GM19238 (cell line): ENCODE results near the gene CAT.

ENCODE experiments used
- DNase-seq: peaks from one replicate; pipeline ENCODE4 v3.0.0; 2011; ENCODE audit warnings: low spot score; ENCODE audit not compliant: insufficient read length

CAT gene

DNA sequence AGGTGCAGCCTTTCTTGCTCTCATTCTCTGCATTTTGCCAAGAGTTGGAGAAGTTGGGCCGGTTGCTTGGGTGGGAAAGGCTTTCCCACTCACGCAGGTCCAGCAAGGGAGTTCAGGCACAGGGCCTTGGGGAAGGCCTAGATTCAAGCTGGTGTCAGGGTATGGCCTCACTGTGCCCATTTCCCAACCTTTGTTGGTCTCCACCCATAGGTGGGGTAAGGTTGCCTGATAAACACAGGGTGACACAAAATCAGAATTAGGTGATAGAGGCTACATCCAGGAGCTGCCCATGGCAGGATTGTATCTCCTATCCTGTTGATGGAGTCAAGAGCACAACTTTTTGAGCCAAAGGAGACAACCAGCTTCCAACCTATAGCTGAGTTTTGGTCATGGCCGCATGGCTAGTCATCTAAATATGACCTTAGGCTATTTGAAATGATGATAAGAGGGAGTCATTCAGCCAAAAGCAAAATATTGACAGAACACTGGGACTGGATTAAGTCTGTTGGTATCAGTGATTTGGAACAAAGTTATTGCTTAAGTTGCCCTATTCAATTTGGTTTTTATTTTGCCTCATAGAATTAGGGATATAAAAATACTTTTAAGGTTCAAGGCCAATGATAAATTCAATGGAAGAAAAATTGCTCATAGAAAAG, 20.9 kb downstream of the CAT start:
- DNase-seq = no peak

DNA sequence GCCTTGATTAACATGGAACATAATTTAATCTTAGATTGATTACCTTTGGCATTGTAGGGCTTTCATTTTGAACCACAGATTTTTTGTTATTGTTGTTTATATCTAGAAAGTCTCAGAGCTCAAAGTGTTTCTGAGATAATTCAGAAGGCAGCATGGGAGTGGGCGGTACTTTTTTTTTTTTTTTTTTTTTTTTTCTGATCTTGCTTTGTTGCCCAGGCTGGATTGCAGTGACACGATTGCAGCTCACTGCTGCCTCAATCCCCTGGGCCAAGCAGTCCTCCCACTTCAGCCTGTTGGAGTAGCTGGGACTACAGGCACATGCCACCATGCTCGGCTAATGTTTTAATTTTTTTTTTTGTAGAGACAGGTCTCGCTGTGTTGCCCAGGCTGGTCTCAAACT, 21.5 kb downstream of the CAT start:
- no peak for DNase-seq

DNA sequence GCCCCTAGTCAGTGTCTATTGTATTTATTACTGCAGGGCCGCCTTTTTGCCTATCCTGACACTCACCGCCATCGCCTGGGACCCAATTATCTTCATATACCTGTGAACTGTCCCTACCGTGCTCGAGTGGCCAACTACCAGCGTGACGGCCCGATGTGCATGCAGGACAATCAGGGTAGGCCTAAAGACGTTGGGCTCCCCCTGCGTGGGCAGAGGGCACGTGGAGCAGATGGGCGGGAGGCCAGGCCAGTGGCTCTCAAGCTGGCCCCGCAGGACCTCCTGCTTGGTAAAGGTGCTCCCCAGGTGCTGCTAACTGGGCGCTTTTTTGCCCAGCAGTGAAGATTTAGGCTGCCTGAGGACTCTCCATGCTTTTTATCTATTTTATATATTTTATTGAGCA, 22.5 kb downstream of the CAT start:
- DNase-seq = no peak

DNA sequence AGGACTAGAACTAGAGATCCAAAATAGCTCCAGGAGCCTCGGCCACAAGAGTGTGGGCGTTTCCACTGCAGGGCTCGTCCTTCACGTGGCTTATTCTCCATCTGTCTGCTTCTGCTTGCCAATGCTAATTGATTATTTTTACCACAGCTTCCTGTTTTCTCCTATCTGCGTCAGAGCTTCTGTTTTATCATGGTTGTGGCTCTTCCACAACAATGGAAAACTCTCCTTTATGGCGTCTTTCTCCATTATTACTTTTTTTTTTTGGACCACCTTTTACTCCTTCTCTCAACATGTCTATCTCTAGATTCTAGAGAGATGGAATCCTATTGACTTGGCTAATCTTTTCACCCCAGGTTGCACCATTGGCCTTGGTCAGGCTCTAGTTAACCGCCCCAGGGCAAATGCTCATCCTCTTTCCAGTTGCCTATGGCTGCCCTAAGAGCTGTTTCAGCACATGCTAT, 25.9 kb downstream of the CAT start:
- no peak for DNase-seq

DNA sequence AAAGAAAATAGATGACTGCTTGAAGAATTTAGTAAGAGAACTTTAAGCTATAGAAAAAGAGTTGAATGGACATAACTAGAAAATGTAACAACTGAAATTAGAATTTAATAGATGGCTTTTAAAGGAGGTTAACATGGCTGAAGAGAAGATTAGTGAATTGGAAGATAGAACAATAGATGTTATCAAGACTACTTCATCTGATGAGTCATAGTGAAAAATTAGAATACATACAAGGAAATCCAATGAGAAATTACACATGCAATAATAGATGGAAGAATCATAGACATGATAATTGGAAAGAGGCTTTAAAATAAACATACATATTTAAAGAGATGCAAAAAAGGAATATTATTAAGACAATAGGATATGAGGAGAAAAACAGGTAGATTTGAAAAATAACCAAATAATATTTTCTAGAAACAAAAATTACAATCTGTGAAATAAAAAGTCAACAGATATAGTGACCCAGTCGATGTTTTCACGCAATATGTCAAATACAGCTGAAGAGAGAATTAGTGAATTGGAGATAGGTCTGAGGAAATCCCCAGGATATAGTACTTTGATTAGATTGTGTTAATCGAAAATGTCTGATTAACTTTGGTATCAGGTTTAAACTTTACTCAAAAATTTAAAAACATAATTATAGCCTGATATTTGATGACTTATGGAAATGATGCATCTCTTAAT, 28.2 kb downstream of the CAT start:
- no peak for DNase-seq

DNA sequence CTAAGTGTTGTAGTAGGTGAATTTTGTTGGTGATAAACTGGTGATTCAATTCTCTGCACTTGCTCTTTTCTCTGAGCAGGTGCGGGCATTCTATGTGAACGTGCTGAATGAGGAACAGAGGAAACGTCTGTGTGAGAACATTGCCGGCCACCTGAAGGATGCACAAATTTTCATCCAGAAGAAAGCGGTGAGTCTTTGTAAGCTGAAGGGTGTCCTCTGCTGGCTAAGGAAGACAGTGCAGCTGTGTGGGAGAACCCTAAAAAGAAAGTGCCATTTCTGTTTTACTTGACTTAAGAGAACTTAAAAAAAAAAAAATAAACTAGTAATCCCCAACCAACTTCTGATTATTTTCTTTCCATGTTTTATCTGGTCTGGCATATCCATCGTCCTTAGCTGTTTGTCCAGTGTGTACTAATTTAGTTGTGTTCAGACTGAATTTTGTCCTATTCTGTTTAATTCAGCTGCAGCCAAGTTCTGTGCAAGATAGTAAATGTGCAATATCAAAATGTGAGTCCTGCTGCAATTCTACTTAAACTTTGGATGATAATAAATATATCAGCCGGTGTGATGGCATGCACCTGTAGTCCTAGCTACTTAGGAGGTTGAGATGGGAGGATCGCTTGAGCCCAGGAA, 29.6 kb downstream of the CAT start:
- no peak for DNase-seq

DNA sequence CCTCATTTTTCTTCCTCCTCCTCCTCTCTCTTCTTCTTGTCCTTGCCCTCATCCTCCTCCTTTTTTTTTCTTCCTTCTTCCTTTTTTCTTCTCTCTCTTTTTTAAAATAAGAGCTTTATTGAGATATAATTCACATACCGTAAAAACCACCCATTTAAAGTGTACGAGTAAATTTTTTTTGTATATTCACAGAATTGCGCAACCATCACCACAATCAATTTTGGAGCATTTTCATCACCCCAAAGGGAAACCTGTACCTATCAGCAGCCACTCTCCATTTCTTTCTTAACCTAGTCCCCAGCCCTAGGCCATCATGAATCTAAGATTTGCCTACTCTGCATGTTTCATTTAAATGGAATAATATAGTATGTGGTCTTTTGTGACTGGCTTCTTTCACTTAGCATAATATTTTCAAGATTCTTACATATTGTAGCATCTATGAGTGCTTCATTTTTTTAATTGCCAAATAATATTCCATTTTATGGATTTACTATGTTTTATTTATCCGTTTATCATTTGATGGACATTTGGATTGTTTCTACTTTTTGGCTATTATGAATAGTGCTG, 35.0 kb downstream of the CAT start:
- no peak for DNase-seq

DNA sequence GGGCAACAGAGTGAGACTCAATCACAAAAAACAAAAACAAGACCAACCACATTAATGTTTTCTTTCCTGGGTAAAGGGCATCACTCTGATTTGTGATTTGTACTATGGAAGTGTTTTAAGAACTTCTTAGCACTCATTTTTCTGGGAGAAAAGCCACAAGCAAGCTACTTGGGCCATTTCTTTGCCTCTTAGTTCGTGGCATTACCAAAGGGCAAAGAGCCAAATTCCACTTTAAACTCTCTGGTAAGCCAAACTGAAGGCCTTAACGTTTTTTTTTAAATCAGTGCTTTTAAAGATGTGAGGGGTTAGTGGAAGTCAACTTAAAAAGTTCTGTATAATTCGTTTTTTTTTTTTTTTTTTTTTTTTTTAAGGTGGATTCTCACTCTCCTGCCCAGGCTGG, 36.9 kb downstream of the CAT start:
- DNase-seq = no peak

DNA sequence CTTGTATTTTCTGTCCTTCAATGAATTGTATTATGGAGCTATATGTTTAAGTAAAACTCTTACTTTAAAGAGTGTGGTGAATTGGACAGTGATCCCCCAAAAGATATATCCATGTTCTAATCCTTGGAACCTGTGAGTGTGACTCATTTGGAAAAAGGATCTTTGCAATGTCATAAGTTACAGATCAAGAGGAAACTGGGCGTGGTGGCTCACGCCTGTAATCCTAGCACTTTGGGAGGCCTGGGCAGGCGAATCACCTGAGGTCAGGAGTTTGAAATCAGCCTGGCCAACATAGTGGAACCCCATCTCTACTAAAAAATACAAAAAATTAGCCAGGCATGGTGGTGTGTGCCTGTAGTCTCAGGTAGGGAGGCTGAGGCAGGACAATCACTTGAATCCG, 38.1 kb downstream of the CAT start:
- no peak for DNase-seq

DNA sequence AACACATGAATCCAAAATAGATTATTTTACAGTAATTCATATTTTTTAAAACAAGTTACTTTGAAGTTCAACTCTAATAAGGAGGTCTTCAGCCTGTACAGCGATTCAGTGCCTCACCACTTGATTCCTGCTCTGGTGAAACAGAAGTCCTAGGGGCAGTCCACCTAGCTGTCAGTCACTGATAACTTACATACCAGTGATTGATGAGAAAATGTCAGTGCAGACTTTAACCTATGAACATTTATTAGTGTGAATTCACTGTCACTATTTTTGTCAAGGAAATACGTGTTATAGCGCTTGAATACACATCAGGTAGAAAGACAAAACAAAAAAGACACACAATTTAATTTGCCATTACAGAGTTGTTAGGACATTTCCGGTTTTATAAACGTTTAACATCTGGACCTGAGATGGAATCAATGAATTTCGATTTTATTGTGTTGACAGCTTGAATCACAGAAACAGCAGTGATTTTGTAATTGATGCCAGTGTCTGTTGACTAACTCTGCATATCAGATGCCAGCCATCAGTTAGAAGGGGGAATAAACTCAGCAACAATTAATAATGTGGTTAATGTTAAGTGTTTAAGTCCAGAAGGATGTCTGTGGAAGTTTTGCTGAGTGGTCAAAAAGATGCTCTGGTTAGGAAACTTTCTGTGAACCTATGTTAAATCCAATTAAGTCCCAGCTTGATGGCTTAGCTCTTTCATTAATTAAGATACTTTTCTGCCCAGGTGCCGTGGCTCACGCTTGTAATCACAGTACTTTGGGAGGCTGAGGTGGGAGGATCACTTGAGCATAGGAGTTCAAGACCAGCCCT, 40.3 kb downstream of the CAT start:
- no peak for DNase-seq

DNA sequence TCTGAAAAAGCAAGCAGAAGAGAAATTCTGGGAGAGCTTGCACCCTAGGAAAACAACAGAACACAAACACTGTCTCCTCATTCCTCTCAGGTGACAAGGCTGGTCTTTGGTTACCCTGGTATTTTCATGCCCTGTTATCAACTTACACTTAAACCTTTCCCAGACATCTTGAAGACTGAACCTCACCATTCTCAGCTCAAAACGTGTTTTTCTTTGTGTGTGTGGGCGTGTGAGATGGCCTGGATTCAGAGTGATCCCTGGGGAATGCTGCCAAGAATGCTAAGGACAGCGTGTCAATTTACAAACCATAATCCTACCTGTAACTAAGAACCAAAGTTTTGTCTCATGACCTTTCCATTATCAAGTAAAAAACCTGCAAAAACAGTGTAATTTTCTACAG, 41.6 kb downstream of the CAT start:
- no peak for DNase-seq

DNA sequence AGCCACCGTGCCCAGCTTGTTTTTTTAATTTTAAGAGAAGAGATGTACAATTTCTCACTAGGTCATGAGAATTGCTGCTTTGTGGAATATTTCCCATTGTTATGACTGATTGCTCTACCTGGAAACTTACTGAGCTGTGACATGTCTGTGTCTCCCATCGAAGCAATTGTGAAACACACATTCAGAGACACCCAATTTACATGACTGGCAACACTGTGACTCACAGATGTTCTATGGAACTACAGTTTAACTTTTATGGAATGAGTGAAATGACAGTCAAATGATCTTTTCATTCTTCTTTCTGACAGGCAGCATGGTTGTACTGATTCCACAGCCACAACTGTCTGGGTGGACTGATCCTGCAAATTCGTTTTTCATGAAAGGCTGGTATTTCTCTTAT, 42.6 kb downstream of the CAT start:
- DNase-seq = no peak

DNA sequence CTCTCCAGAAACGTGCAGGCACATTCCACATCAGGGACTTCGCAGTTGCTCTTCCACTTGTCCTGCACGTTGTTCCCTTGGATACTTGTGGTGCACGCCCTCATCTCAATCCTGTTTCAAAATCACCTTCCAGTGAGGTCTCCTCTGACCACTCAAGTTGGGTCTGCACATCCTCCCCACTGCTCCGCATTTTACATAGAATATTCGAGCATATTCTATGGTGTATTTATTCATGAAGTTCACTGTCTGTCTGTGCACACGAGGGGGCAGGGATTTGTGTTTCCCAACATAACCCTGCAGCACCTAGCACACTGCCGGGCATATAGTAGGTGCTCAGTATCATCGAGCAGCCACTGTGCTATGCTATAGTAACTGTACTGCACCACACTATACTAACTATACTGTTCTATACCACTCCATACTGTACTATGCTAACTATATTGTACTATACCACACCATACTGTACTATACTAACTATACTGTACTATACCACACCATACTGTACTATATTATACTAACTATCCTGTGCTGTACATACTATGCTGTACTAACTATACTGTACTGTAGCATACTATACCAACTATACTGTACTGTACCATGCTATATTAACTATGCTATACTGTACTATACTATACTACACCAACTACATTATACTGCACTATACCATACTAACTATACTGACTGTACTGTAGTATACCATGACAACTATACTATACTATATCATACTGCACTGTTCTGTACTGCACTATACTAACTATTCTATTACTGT, 44.6 kb downstream of the CAT start:
- DNase-seq = no peak

DNA sequence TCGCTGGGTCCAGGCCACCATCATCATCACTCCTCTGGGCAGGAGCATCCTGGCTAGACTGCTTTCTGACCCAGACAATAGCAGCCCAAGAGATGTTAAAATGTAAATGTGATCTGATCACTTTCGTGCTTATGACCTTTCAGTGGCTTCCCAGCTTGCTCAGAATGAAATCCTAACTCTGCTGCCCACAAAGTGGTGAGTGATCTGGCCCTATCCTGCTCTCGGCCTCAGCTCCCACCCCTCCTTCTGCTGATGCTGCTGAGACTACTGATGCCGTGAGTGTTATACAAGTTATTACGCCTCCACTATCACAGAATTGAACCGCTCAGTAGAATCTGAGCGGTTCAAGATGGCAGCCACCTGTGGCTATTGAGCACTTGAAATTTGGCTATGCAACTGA, 48.7 kb downstream of the CAT start:
- no peak for DNase-seq

DNA sequence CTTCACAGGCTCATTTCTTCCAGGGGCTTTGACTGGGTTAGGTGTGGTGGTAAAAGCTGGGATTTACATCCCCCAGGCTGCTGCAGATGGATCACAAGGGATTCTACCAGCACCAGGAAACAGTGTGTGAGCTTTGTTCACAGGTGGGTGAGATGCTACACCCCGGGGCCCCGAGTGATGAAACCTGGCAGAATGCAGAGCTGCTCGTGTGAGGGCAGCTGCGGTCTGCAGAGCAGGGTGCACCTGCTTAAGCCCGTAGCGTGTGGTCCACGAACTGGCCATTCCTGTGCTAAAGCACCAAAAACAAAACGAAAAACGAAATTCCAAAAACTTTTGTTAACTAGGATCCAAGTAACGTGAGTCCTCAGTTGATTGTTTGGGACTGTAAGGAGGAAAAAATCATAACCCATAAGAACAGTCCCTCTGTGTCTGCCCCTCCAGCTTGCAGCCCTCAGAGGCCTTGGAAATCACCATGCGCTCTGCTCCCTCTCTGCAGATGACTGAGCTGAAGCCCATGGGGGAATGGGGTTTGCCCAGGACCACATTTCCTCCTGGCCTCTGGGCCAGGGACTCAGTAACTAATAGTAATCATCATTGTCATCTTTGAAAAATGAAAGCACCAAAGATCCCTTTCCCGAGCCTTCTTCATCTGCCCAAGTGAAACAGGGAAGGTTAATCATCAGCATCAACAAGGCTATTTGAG, 50.3 kb downstream of the CAT start:
- DNase-seq = no peak

DNA sequence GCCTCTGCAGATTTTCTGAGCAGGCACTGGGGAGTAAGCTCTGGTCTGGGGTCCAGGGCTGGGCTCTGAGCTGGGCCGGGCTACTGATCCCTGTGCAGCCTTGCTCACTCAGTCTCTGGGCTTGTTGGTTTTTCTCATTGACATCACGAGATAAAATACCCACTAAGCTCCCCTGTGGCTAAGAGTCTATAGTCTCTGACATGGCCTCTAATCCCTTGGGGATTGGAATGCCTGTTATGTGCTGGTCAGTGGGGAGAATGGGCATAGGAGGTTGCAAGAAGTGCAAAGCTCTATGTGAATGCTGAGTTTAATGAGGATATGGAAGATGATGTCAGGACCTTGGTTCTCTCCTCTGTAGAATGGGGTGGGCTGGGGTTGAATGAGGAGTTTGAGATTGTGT, 51.6 kb downstream of the CAT start:
- no peak for DNase-seq

DNA sequence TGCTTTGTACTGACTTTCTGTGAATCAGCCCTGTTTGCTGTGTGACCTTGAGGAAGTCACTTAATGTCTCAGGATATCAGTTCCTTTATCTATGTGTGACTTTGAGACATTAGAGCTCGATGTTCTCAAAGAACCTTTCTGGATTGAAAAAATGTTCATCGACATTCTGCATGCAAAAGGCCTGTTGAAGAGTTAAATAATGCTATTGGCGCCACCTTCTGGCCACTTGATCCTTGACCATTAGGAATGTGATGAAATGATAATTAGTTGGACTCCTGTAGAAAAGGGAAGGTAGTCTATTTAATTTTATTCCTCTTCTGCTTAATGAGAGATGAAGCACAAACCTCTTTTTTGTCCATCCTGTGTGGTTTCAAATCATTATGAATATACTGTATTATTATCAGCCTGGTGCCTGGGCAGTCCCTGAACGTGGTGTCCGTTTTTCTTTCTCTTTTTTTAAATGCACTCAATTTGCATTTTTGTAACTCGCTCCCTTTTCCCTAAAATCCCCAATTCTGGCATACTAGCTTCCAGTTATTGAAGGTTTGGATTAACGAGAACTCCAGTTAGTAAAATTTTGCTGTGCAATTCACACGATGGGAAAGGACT, 54.2 kb downstream of the CAT start:
- no peak for DNase-seq

DNA sequence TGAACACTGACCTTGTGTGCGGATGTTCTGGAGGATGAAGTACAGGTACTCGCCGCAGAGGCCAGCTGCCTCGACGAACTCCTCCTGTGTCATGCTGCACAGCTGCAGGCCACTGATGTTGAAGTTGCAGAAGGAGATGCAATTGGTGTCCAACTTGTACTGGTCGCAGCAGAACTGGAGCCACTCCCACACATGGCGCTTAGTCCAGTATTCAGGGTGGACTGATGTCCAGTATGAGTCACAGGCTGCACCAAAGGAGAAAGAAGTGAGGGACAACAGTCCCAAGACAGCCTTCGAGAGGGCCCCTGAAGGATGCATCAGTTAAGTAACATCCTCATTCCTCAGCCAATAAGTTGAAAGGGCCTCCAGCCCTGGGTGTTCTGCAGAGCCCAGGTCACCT, 54.7 kb downstream of the CAT start:
- DNase-seq = no peak

DNA sequence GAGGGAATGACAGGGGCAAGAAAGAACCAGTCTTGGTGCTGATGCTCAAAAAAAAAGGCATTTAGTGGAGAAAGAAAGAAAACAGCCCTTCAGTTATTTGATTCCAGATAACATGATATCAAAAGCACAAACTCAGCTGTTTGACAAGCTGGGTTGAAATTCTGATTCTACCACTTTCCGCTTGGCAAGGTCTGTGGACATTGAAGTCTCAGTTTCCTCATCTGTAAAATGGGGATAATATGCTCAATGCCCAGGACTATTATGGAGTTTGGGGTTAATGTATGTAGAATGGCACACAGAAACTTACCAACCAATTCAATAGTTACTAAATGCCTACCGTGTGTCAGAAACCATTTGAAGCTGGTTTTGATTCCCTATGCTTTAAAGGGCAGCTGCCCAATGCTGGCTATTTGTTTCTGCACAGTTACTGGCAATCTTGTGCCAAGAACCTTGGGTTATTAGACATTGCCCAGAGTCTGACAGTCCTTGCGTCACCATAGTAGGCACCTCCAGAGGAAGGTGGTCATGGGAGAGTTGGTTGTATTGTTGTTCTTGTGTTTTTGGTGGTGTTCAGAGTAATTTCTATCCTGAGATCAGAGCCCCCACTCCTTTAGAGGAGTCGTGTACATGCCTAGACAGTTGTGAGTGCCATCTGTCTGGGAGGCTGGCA, 55.3 kb downstream of the CAT start:
- no peak for DNase-seq
